Left colon (tissue), 2 donors: Measurements from ENCODE around the gene PFKFB4. TPM values are rescaled to one million over a fixed set of nuclear protein-coding genes. Genes with fewer than 3 reads are reported as not detected.
"Not testable (repeated sequence)": the region's sequence is repeated elsewhere in the genome, so short reads cannot be mapped to it uniquely, and the experiment has no call there.

Experiments used
- ATAC-seq: fragments of 200-7000 bp; cut with Tn5 transposase; one replicate; pipeline ENCODE4 v1.9.1; 2020; ENCODE audit warnings: mild to moderate bottlenecking, moderate library complexity
- DNase-seq, 2 donors: peaks; one replicate each; pipeline ENCODE4 v3.0.0-alpha.2; 2020
- intact Hi-C, 2 donors: fragments of 100-400 bp; cut with DNase I in 1 of 2; cut with micrococcal nuclease in 1 of 2; formaldehyde crosslinking; loops; one replicate each; pipeline versions ENCODE4 v1.11.2 to v1.14.0; 2022; cut with DNase I, micrococcal nuclease
- total RNA-seq, 2 donors: library from RNA; stranded (reverse); fragmentation: NEBNext Ultra II Directional; extraction: Animal tissue kit (Norgen Biotek cat#: 25700); gene quantifications; one replicate each; pipeline ENCODE4 v1.2.1, GENCODE V29; 2021
- donor health status: DM: no; HTN: no; CAD: no.
- donor health status: DM: yes; HTN: yes; CAD: no.

Gene PFKFB4
- total RNA-seq, 2 donors from 2014 or later: 6.0 to 10.0 TPM

DNA sequence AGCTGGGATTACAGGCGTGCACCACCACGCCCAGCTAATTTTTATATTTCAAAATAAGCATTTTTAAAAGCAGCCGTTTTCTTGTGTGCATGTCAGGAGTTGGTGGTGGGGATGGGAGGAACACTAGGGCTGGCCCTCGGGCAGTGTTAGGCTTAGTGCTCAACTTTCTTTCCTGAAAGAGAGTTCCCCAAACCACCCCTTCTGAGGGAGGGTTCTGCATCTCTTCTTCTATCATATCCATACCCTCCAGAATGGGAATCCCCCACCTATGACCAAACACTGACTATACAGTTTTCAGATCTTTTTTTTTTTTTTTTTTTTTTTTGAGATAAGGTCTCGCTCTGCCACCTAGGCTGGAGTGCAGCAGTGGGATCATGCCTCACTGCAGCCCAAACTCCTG is 12.5 kb downstream of the PFKFB4 start:
- DNase-seq (no peak), ATAC-seq (no peak)
- intact Hi-C loops: no loop called here

DNA sequence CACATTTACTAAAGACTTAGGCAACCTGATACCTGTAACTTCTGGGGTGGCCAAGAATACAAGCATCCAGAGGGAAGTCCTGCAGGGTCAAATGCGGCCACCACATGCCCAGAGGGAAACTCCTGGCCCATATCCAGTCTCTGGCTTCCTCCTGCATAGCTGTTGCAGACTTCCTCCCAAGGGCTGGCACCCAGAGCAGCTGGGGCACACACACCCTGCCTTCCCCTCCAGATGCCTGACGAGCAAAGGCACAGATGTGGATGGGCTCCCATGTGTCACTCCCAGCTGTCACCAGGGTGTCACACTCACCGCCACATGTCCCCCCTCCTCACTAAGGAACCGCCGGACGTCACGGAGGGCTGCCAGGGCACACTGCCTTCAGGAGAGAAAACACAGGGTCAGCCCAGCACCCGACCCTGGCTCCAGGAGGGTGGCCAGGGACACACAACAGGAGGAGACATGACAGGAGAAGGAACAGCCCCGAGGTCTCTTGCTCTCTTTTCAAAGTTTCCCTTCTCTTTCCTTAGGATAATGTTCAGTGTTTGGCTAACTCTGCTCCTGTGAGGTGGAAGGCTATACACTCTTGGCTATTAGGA is 13.2 kb downstream of the PFKFB4 start:
- ATAC-seq (no peak), DNase-seq (no peak)
- intact Hi-C loops: no loop called here

DNA sequence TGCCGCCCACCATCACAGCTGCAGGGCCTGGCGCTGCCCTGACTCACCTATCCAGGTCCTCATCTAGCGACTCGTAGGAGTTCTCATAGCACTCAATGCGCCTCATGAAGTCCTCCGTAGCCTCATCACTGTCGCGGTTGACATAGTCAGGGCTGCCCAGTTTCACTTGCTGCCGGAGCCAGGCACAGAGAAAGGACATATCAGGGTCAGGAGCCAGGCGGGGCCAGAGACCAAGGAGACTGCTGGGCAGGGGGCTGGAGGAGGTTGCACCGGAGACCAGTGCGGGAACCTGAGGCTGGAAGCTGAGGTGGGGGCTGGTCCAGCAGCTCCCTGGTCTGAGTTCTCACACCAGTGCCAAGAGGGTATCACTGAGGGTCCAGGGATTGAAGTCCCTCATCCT is 18.2 kb downstream of the PFKFB4 start:
- DNase-seq (no peak), ATAC-seq (no peak)
- intact Hi-C loops: no loop called here

DNA sequence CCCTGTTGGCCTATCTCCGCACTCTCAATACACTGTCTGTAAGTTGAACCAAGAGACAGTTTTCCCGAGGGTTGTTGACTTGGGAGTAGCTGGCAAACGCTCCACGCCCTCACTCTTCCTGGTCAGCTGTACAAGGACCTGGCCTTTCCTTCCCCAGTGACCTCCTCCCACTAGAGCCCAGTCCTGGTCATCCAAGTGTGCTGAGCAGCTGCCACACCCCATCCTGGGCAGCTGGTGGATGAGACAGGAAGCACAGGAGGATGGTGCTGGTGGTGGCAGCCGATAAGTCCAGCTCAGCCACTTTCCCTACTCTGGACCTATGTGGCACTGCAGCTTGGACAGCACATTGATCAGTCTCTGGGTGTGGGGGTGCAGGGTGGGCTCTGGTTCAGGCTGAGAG is 19.8 kb downstream of the PFKFB4 start:
- intact Hi-C loops: no loop called here
- DNase-seq: no peak
- peak; percentile 97 for ATAC-seq

DNA sequence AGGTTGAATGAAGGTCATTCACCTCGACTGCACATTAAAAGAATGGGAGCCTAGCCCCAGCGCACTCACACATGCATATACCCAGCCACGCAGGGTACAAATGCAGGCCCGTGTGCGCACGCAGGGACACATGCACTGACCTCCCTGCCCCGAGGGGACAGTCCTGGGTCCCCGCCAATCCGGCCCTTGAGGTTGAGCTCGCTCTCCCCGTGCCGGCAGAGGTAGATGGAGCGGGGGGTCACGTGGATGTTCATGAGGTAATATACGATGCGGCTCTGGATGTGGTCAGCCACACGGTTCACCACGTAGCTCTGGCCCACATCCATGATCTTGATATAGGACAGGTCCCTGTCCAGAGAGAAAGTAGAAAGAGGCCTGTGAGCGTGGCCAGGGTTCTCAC is 20.5 kb downstream of the PFKFB4 start:
- ATAC-seq (no peak), DNase-seq (no peak)
- intact Hi-C loops: no loop called here

DNA sequence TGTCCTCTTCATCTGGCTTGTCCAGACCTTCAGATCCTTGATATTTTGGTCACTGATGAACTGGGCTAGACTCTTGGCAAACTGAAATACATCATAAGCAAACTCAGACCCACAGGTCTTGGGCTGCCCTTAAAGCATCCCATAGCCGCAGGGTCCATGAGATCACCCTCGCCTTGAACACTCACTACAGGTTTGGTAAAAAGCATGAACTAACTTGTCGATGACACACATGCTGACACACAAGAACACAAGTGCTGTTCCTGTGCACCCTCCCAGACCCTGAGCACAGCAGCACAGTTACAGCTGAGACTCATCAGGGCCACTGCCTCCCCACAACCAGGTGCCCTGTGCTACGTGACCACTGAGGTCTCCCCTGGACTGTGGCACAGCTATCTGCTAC is 21.0 kb downstream of the PFKFB4 start:
- ATAC-seq (no peak), DNase-seq (no peak)
- intact Hi-C loops: no loop called here

DNA sequence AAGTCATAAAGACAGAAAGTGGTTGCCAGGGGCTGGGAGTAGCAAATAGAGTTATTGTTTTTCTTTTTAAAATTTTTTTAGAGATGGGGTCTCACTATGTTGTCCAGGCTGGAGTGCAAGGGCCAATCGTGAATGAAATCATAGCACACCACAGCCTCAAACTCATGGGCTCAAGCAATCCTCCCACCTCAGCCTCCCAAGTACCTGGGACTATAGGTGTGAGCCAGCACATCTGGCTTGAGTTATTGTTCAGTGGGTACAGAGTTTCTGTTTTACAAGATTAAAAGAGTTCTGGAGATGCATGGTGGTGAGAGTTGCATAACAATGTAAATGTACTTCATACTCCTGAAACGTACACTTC is 23.6 kb downstream of the PFKFB4 start:
- DNase-seq: no peak
- intact Hi-C loops: no loop called here
- no peak for ATAC-seq

DNA sequence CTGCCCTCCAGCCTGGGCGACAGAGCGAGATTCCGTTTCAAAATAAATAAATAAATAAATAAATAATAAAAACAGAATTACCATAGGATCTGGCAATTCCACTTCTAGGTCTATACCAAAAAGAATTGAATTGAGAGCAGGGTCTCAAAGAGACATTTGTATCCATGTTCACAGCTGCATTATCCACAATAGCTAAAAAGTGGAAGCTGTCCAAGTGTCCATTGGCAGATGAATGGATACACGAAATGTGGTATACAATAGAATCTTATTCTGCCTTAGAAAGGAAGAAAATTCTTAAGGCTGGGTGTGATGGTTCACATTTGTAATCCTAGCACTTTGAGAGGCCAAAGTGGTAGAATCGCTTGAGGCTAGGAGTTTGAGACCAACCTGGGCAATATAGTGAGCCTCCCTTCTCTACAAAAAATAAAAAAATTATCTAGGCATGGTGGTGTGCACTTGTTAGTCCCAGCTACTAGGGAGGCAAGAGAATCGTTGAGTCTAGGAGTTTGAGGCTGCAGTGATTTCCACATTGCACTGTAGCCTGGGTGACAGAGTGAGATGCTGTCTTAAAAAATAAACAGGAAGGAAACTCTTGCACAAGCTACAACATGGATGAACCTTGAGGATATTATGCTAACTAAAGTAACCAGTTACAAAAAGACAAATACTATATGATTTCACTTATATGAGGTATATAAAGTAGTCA is 24.2 kb downstream of the PFKFB4 start:
- no peak for ATAC-seq
- intact Hi-C loops: no loop called here

DNA sequence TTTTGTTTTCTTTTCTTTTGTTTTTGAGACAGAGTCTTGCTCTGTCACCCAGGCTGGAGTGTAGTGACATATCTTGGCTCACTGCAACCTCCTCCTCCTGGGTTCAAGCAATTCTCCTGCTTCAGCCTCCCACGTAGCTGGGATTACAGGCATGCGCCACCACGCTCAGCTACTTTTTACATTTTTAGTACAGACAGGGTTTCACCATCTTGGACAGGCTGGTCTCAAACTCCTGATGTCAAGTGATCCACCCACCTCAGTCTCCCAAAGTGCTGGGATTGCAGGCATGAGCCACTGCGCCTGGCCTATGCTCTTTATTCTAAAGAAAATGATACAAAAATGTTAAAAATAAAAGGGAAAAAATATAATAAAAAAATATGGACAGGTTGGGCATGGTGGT is 25.9 kb downstream of the PFKFB4 start:
- DNase-seq, ATAC-seq, intact Hi-C loops: not testable (repeated sequence)

More for the DNA sequence above, 24.2 kb downstream of the PFKFB4 start:
- no peak for DNase-seq

DNA sequence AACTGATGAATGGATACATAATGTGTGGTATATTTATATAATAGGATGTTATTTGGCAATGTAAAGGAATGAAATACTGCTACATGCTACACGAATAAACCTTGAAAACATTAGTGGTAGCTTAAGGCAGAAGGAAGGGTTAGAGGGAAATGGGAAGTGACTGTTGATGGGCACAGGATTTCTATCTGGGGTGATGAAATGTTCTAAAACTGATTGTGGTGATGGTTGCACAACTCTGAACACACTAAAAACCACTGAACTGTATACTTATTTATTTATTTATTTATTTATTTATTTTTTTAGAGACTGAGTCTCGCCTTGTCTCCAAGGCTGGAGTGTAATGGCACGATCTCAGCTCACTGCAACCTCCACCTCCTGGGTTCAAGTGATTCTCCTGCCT is 27.8 kb downstream of the PFKFB4 start:
- DNase-seq: no peak
- no peak for ATAC-seq
- intact Hi-C loops: no loop called here

DNA sequence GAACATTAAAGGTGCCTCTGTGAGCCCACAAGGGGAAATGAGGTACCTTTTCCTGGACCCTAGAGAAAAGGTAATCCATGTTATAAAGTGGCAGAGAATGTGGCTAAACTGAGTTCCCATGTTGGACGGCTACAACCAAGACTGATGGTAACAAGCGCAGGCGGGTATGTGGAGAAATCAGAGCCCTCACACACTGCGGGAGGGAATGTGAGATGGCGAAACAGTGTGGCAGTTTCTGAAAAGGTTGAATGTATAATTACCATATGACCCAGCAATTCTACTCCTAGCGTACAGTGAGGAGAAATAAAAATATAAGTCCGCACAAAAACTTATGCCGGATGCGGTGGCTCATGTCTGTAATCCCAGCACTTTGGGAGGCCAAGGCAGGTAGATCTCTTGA is 28.6 kb downstream of the PFKFB4 start:
- ATAC-seq (no peak), DNase-seq (no peak)
- intact Hi-C loops: no loop called here

DNA sequence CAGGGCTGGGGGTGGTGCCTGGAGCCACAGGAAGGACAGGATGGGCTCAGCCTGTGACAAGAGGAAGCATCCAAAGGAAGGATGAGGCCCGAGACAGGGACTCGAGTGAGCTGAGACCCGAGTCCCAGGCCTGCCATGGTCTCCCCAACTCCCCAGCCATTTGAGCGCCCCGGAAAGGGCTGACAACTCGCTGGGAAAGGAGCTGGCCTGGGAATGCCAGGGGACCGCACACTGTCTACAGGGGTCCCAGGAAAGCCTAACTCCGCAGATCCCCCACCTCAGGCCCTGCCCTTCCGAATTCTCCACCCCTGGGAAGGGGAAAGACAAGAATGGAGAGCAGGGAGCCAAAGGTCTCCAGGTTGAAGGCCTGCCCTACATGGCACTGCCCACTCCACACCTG is 31.6 kb downstream of the PFKFB4 start:
- DNase-seq: no peak
- intact Hi-C loops: no loop called here
- ATAC-seq: no peak

DNA sequence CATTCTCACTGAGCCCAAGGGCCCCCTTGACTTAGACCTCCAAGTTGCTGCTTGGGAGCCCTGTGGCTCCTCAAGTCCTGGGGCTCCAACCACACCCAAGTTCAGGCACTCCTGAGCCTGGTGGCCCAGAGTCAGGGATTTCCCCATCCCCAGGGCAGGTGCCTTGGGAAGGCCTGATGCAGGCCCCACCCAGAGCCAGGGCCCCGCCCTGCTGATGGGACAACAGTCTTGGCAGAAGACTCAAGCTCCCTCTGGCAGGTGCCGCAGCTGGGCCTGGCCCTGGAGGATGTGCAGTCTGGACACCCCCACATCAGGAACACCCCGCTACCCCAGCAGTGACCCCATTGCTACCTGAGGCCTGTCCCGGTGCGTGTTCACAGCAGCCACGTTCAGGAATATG is 35.0 kb downstream of the PFKFB4 start:
- intact Hi-C loops: no loop called here
- peak; percentile 76 for ATAC-seq
- DNase-seq: peak in 1 of 2 donors; percentile 20

DNA sequence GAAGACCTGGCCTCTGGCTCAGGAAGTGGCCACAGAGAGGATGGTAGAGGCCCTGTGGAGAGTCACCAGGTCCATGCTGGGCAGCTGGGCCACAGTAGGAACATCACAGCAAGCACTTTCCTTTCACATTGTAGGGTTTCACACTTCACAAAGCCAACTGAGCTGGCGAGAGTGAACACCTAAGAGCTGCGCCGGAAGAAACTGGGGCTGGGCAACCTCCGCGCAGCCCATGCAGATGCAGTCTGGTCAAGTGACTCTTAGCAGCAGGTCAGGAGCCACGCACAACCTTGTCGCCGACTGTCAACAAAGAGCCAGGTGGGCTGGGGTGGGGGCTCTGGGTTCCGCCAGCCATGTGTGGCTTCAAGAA is 37.3 kb downstream of the PFKFB4 start:
- ATAC-seq: no peak
- DNase-seq: no peak
- intact Hi-C loops: no loop called here

DNA sequence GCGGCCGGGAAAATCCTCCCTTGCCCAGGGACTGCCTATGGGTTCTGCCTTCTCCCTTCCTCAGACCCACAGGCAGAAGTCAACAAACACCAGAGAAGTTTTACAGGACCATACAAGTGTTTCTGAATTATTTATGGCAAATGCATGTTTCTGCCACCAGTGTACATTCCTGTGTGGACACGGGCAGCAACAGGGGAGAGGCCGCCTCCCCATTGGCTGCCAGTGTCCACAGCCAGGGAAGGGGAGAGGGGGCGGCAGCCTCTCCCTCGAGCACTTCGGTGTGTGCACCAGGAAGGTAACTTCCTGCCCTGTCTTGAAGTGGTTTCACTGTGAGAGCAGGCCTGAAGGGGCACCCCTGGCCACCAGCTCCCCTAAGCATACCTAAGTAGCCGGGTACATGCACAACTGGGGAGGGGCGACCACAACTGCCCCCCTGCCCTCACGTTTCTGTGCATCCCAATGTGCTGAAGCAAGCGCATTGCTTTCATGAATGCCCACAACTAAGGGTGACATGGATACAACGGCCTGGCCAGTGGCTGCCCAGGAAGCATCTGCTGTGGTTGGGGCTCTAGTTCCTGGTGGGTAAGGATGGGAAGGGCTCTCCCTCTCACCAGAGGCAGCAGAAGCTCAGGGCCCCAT is 37.8 kb downstream of the PFKFB4 start:
- no peak for DNase-seq
- no peak for ATAC-seq
- intact Hi-C loops: no loop called here

DNA sequence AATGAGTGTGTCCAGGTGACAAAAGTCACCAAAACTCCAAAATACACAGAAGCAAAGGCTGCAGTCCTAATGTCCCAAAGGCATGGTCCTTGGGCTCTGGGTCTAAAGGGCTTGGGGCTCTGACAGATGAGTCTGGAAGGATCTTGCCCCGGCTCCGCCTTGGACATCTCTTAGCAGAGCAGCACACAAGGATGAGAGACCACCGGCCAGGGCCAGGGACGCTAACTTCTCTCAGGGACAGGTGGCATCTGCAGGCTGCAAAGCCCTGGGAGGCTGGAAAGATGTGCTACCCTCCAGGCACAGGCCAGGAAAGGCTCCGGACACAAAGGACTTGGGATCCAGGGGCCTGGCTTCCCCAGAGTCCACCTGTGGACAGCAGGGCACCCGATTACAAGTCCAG is 38.5 kb downstream of the PFKFB4 start:
- intact Hi-C loops: no loop called here
- DNase-seq (no peak), ATAC-seq (no peak)

DNA sequence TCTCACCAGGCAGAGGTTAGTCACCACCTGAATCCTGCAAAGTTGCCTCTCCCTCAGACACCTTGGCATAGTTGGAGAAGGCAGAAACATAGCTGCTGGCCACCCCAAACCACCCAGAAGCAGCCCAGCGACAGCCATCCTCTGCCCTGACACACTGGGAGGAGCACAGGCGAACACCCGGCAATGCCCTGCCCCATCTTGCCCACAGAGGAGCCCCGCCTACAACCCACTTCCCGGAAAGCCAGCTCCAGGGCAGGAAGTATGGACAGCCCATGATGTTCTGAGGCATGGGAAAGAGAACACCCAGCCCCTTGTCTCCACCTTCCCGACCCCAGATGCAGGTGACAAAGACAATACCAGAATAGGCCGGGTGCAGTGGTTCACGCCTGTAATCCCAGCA is 40.0 kb downstream of the PFKFB4 start:
- intact Hi-C loops: no loop called here
- no peak for DNase-seq
- no peak for ATAC-seq

DNA sequence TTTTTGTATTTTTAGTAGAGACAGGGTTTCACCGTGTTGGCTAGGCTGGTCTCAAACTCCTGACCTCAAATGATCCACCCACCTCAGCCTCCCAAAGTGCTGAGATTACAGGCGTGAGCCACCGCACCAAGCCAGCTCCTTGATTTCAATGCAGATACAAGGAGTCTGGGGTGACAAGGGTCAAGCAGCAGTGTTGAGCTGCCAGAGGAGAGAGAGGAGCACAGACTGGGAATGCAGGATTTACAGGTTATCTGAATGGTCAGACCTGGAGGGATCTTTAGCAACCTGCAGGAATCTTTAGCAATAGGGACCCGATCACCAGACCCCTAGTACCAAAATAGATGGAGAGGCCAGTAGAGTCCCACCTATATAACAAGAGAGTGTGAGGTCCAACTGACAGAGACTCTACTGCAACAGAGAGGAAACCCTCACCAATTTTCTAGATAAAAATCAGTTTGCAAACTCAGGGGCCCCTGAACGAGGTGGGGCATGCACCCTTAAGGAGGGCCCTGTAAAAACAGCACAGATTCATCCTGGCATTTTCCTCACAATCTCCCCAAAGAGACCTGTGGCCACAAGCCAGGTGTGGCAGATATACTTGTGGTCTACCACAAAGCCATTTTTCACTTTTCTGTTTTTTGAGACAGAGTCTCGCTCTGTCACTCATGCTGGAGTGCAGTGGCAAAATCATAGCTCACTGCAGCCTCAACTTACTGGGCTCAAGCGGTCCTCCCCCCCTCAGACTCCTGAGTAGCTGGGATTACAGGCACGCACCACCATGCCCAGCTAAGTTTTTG is 42.0 kb downstream of the PFKFB4 start:
- ATAC-seq: no peak
- DNase-seq: no peak
- intact Hi-C loops: no loop called here

DNA sequence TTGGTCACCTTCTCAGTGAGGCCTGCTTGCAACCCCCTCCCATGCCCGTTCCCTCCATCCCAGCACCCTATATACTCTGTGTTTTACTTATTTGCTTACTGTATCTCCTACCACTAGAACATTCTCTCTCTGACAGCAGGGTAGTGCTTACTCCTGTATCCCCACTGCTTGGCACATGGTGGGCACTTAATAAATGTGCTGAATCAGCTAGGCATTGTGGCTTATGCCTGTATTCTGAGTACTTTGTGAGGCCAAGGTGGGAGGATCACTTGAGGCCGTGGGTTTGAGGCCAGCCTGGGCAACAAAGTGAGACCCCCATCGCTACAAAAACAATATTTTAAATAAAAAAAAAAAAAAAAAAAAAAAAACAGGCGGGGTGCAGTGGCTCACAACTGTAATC is 45.1 kb downstream of the PFKFB4 start:
- intact Hi-C loops: no loop called here
- DNase-seq (no peak), ATAC-seq (no peak)
